ENCODE data around the gene VSIG10L. TPM values are rescaled to one million over a fixed set of nuclear protein-coding genes. Genes with fewer than 3 reads are reported as not detected.

Gene VSIG10L
- 0.96 and 1.0 TPM in 2 replicates for polyA plus RNA-seq (2011; rRNA removed)
- 0.09 and 0.30 TPM in 2 replicates for polyA minus RNA-seq (2011; rRNA and poly(A)+ RNA removed)

GRCh38 chr19:51341976-51342580 lies at the start of gene VSIG10L:
TSS of gene VSIG10L (minus strand) at chr19:51342139. CDS start at chr19:51342124, 15 bp downstream.
- H3K27ac ChIP-seq (ENCODE audit: low read depth, low read length) = peak within 1 kb of the TSS; percentile 11
- no peak for DNase-seq (ENCODE audit: low read depth, low spot score)
- ChIA-PET CTCF (interaction anchor here (0.6 to 0.7 kb wide), 2 partner anchors 15 to 315 kb away, joined by 3 to 6 read pairs; no protein-coding TSS in a partner anchor), POLR2A (no interaction called here)
- no peaks in the 10 kb centered on the region for H3K9me3 ChIP-seq (ENCODE audit: control insufficient read depth, insufficient read depth, low read length)
- TF ChIP-seq CTCF (IDR thresholded peaks at IDR 0.05; ENCODE audit: low read depth, low read length) = no peak
- no peak within 1 kb of the TSS for H3K4me3 ChIP-seq (ENCODE audit: low read depth, low read length)
- H3K27me3 ChIP-seq (ENCODE audit: control insufficient read depth, insufficient read depth, low read length) = no peaks in the 10 kb centered on the region

GRCh38 chr19:51391073-51391611 lies 49.2 kb upstream of the VSIG10L start:
- H3K4me3 ChIP-seq (ENCODE audit: low read depth, low read length) = no peak overlapping the region
- CTCF ChIA-PET = interaction anchor here (0.7 kb wide), 1 partner anchor 113 kb away, joined by 6 read pairs; no protein-coding TSS in a partner anchor
- POLR2A ChIA-PET = no interaction called here
- H3K27me3 ChIP-seq (ENCODE audit: control insufficient read depth, insufficient read depth, low read length) = no peaks in the 10 kb centered on the region
- no peak overlapping the region for H3K27ac ChIP-seq (ENCODE audit: low read depth, low read length)
- H3K9me3 ChIP-seq (ENCODE audit: control insufficient read depth, insufficient read depth, low read length) = no peaks in the 10 kb centered on the region; the same call in 1 of the 2 replicates
- TF ChIP-seq CTCF (IDR thresholded peaks at IDR 0.05; ENCODE audit: low read depth, low read length) = no peak
- no peak for DNase-seq (ENCODE audit: low read depth, low spot score)

- Histone ChIP-seq H3K4me3 (ENCODE audit: low read depth, low read length) (no peak overlapping the region), H3K27me3 (ENCODE audit: control insufficient read depth, insufficient read depth, low read length) (no peaks in the 10 kb centered on the region), H3K9me3 (ENCODE audit: control insufficient read depth, insufficient read depth, low read length) (no peaks in the 10 kb centered on the region; the same call in 1 of the 2 replicates), H3K27ac (ENCODE audit: low read depth, low read length) (no peak overlapping the region)
- CTCF ChIA-PET = interaction anchor here (1.5 kb wide), 1 partner anchor 272 kb away, joined by 3 read pairs; no protein-coding TSS in a partner anchor
- DNase-seq (ENCODE audit: low read depth, low spot score) = no peak
- no peak for TF ChIP-seq CTCF (IDR thresholded peaks at IDR 0.05; ENCODE audit: low read depth, low read length)
- POLR2A ChIA-PET = no interaction called here
Measured at GRCh38 chr19:51389143-51389542, 47.2 kb upstream of the VSIG10L start.

GRCh38 chr19:51387924-51388389 lies 46.0 kb upstream of the VSIG10L start, which contains the start of gene LIM2:
TSS of gene LIM2 (minus strand) at chr19:51387974. CDS start at chr19:51387443, 531 bp downstream.
- H3K4me3 ChIP-seq (ENCODE audit: low read depth, low read length) = no peak within 1 kb of the TSS
- no peaks in the 10 kb centered on the region for H3K27me3 ChIP-seq (ENCODE audit: control insufficient read depth, insufficient read depth, low read length)
- ChIA-PET POLR2A (no interaction called here), CTCF (interaction anchor here (1.5 to 2.0 kb wide), 2 partner anchors 34 to 273 kb away, joined by 3 to 4 read pairs; no protein-coding TSS in a partner anchor)
- H3K27ac ChIP-seq (ENCODE audit: low read depth, low read length) = no peak within 1 kb of the TSS
- no peaks in the 10 kb centered on the region; the same call in 1 of the 2 replicates for H3K9me3 ChIP-seq (ENCODE audit: control insufficient read depth, insufficient read depth, low read length)
- no peak for TF ChIP-seq CTCF (IDR thresholded peaks at IDR 0.05; ENCODE audit: low read depth, low read length)
- DNase-seq (ENCODE audit: low read depth, low spot score) = no peak
